GM18505 (cell line): ENCODE results near the gene MARCO.

ENCODE experiments used
- ATAC-seq: cut with Tn5 transposase; IDR thresholded peaks from one replicate; pipeline ENCODE4 v1.9.1; 2021; ENCODE audit not compliant: unreplicated experiment
- POLR2A ChIP-seq: IDR thresholded peaks from 4 replicates; pipeline ENCODE4 v1.6.1; 2011; ENCODE audit warnings: borderline replicate concordance; ENCODE audit not compliant: insufficient read depth, insufficient read length; ENCODE audit errors: extremely low read depth

Gene MARCO

GRCh38 chr2:118913803-118914645 lies 28.0 kb upstream of the MARCO start:
- TF ChIP-seq POLR2A: no peak
- ATAC-seq: no peak

DNA sequence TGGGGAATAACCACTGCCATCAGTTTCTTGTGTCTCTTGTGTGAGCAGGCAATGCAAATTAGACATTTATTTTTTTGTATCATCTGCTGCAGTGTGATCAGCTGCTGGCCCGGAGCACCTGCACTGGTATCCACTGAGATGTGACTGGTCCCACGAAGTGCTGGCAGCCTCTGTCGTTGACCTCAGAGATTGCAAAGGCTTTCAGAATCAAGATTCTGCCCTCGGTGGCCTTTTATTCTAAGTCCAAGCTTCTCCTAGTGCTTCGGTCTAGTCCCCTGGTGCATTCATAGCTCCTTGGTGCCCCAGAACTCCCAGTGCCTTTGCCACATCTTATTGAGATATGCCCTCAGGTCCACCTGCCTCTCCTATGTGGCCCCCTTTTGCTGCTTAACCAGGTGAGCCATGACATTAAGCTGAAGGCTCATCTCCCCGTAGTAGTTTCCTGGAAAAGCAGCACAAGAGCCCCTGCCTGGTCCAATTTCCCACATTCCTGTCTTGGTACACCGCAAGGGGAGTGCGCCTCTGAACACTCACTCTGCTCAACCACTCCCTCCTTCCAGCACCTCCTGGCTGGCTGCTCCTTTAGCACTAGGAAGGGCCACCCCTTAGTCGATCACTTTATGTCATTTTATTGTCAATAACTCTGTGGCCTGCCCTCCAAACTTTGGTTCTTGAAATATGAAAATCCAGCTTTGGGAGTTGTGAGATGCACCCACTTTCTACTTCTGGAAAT lies 27.1 kb upstream of the MARCO start:
- no peak for TF ChIP-seq POLR2A
- no peak for ATAC-seq

GRCh38 chr2:118918017-118918416 lies 24.0 kb upstream of the MARCO start:
- TF ChIP-seq POLR2A: no peak

DNA sequence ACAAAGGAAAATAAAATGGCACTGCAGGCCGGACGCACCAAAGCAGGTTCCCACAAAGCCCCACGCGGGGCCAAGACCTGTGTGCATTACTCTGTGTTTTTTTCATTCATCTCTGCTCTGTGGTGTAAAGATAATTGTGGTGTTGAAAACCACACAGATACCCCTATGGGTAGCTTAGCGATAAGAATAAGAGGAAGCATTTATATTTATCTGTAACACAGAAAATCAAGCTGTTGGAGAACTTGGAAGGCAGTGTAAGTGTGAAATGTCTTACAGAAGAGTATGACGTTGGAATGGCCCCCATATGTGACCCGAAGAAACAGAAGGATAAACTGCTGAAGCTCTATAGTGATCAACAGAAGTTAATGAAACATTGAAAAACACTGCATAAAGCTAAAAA lies 20.3 kb upstream of the MARCO start:
- ATAC-seq: no peak
- TF ChIP-seq POLR2A: no peak

More at GRCh38 chr2:118918017-118918416, 24.0 kb upstream of the MARCO start:
- ATAC-seq: no peak

GRCh38 chr2:118922254-118922653 lies 19.7 kb upstream of the MARCO start:
- TF ChIP-seq POLR2A: no peak
- no peak for ATAC-seq

- TF ChIP-seq POLR2A: no peak
- no peak for ATAC-seq
Measured at GRCh38 chr2:118923371-118923770, 18.6 kb upstream of the MARCO start.

GRCh38 chr2:118925476-118925875 lies 16.5 kb upstream of the MARCO start:
- no peak for ATAC-seq
- TF ChIP-seq POLR2A: no peak

GRCh38 chr2:118925981-118926380 lies 16.0 kb upstream of the MARCO start:
- no peak for ATAC-seq
- no peak for TF ChIP-seq POLR2A

- no peak for ATAC-seq
- TF ChIP-seq POLR2A: no peak
Measured at GRCh38 chr2:118929059-118929458, 12.9 kb upstream of the MARCO start.

DNA sequence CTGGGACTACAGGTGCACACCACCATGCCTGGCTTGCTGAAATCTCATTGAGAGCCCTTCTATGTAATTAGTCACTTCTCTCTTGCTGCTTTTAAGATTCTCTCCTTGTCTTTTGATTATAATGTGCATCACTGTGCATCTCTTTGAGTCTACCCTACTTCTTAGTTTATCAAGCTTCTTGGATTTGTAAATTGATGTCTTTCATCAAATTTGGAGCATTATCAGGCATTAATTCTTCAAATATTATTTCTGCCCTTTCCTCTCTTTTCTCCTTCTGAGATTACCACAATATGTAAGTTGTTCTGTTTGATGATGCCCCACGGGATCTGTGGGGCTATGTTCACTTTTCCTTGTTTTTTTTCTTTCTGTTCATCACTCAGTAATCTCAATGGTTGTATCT lies 9.0 kb upstream of the MARCO start:
- ATAC-seq: no peak
- TF ChIP-seq POLR2A: no peak

- no peak for ATAC-seq
- no peak for TF ChIP-seq POLR2A
Measured at GRCh38 chr2:118936306-118936705, 5.7 kb upstream of the MARCO start.

DNA sequence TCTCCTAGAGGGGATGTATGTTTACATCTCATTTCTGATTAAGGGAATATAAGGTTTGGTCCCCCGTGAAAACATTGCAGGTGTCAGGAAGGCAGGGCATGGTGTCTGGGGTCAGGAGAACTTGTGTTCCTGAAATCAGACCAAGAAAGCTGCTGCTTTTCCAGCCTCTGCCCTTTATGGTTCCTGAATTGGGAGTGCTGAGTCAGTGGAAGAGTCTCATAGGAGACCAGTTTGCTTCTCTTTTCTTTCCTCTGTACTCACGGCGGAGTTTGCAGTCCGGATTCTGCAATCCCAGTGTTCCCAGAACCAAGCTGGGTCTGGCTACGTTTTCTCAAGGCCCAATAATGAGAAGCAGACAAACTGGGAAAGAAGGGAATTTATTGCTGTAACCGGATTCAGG lies 5.1 kb upstream of the MARCO start:
- no peak for ATAC-seq
- TF ChIP-seq POLR2A: no peak

DNA sequence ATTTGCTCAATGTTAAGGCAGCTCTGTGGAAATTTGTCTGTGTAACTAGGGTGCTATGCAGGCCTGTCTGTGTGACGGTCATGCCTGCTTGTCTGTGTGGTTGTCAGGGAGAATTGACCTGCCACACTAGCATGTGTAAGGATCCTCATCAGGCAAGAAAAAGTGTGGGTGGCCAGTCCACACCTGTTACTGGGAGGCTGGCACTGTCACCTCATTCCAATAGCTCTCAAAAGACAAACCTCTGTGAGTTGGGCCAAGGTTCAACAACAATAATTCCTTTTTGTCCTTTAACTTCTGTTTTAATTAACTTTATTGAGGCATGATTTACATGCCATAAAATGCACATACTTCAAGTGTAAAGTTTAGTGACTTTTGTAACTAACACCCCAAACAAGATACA lies 4.2 kb upstream of the MARCO start:
- no peak for ATAC-seq
- no peak for TF ChIP-seq POLR2A

GRCh38 chr2:118939994-118940393 lies 2.0 kb upstream of the MARCO start:
- ATAC-seq: no peak
- no peak for TF ChIP-seq POLR2A
